PC-9 (cell line): ENCODE measurements around the gene HPCAL1. TPM values are rescaled to one million over a fixed set of nuclear protein-coding genes. Genes with fewer than 3 reads are reported as not detected.

Source experiments
- BruUV-seq: library from RNA; stranded (reverse); fragments of 400-500 nt; replicated peaks from 2 replicates; lab custom pipeline; 2021; lab: Mats Ljungman, UMichigan
- CTCF ChIA-PET: fragments of 300-600 bp; sonication (Branson Sonifier 250); formaldehyde crosslinking; loops from one replicate; lab custom pipeline; 2022; ENCODE audit warnings: antibody characterized with exemption; lab: Charles Lee
- POLR2A ChIA-PET: fragments of 300-600 bp; sonication (Branson Sonifier 250); formaldehyde crosslinking; loops from one replicate; lab custom pipeline; 2022; ENCODE audit warnings: antibody characterized with exemption; ENCODE audit not compliant: unreplicated experiment; lab: Charles Lee
- DNase-seq, 2 experiments: peaks; one replicate each; pipeline versions ENCODE4 v3.0.0 to v3.0.0-alpha.2; 2015 to 2022; ENCODE audit warnings: mixed read lengths in 1 of 2
- H2AFZ ChIP-seq: fragments of 200-600 bp; sonication (generic); 2 replicates; pipeline ENCODE4 v1.8.1; 2017; ENCODE audit warnings: antibody characterized with exemption
- H3F3A ChIP-seq: fragments of 200-600 bp; sonication (generic); 2 replicates; pipeline ENCODE4 v1.8.1; 2017; ENCODE audit warnings: antibody characterized with exemption, mild to moderate bottlenecking, low read depth; ENCODE audit not compliant: insufficient read depth
- H3K27ac ChIP-seq: fragments of 200-600 bp; sonication (generic); 2 replicates; pipeline ENCODE4 v1.6.1; 2016; ENCODE audit warnings: mixed run types
- H3K27me3 ChIP-seq: fragments of 200-600 bp; sonication (generic); 2 replicates; pipeline ENCODE4 v1.6.1; 2016; ENCODE audit warnings: low read depth, mixed run types; ENCODE audit not compliant: insufficient read depth
- H3K36me3 ChIP-seq: fragments of 200-600 bp; sonication (generic); 2 replicates; pipeline ENCODE4 v1.6.1; 2016; ENCODE audit warnings: low read depth, mixed run types
- H3K4me1 ChIP-seq: fragments of 200-600 bp; sonication (generic); replicated peaks from 2 replicates; pipeline ENCODE4 v1.6.1; 2016; ENCODE audit warnings: mixed run types; ENCODE audit not compliant: insufficient read depth
- H3K4me2 ChIP-seq: fragments of 200-600 bp; sonication (generic); 2 replicates; pipeline ENCODE4 v1.6.1; 2017; ENCODE audit warnings: mixed run types
- H3K4me3 ChIP-seq: fragments of 200-600 bp; sonication (generic); 2 replicates; pipeline ENCODE4 v1.6.1; 2016; ENCODE audit warnings: mixed run types
- H3K79me2 ChIP-seq: fragments of 200-600 bp; sonication (generic); 2 replicates; pipeline ENCODE4 v1.6.1; 2017; ENCODE audit warnings: low read depth, mixed run types
- H3K9me2 ChIP-seq: fragments of 200-600 bp; sonication (generic); 2 replicates; pipeline ENCODE4 v1.8.1; 2017; ENCODE audit warnings: mild to moderate bottlenecking; ENCODE audit not compliant: insufficient read depth
- H3K9me3 ChIP-seq: fragments of 200-600 bp; sonication (generic); 2 replicates; pipeline ENCODE4 v1.8.1; 2016; ENCODE audit warnings: low read depth; ENCODE audit not compliant: insufficient read depth
- H4K20me1 ChIP-seq: fragments of 200-600 bp; sonication (generic); 2 replicates; pipeline ENCODE4 v1.8.1; 2017; ENCODE audit not compliant: insufficient read depth
- CTCF ChIP-seq: fragments of 200-600 bp; sonication (generic); conservative IDR thresholded peaks from 2 replicates; pipeline ENCODE4 v1.6.1; 2017; ENCODE audit warnings: mixed run types, antibody characterized with exemption, mild to moderate bottlenecking, moderate library complexity
- EZH2 ChIP-seq: fragments of 200-600 bp; sonication (generic); IDR thresholded peaks from 2 replicates; pipeline ENCODE4 v1.8.0; 2017; ENCODE audit warnings: antibody characterized with exemption, low read depth
- intact Hi-C: fragments of 100-400 bp; cut with micrococcal nuclease; formaldehyde crosslinking; loops from one replicate; pipeline ENCODE4 v1.10.0; 2022; ENCODE audit not compliant: unreplicated experiment
- total RNA-seq: library from RNA; stranded (reverse); gene quantifications from 2 replicates; pipeline ENCODE4 v1.2.3, GENCODE V29; 2021

The HPCAL1 gene
- total RNA-seq, 1 experiment from 2014 or later, result 105 TPM

DNA sequence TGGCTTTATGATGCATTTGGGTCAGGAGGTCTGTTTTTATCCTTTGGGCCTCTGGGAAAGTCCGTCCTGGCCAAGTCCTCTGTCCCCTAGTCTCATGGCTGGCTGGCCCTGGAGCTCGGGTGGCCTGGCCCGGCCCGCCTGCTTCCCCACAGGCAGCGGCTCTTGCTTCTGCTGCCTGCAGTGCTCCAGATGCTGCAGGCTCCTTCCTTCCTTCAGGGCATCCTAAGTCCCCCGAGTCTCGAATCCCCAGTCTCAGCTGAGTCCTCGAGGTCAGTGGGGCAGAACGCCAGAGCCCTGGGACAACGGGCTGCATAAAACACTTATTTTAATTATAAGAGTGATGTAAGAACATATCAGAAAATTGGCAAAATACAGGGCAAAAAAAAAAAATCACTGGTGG lies 71.2 kb downstream of the HPCAL1 start:
- no peaks in the 10 kb centered on the region for H3K27me3 ChIP-seq
- POLR2A ChIA-PET, result no interaction called here
- H3K79me2 ChIP-seq, result peaks cover 100% of the 10 kb centered on the region
- TF ChIP-seq CTCF (no peak), EZH2 (no peak)
- no peak overlapping the region for H2AFZ ChIP-seq
- CTCF ChIA-PET, result no interaction called here
- H4K20me1 ChIP-seq, result peaks cover 79% of the 10 kb centered on the region
- no peak overlapping the region for H3K4me3 ChIP-seq
- H3K4me1 ChIP-seq, result no peaks in the 10 kb centered on the region
- BruUV-seq, result no TSS peak
- H3K27ac ChIP-seq, result no peak overlapping the region
- no peaks in the 10 kb centered on the region for H3K9me2 ChIP-seq
- no peaks in the 10 kb centered on the region for H3K9me3 ChIP-seq
- intact Hi-C loops, result no loop called here
- H3F3A ChIP-seq, result peaks cover 32% of the 10 kb centered on the region; the same call in 1 of the 2 replicates
- no peak for DNase-seq
- H3K36me3 ChIP-seq, result no peaks in the 10 kb centered on the region
- H3K4me2 ChIP-seq, result no peak overlapping the region

- Histone ChIP-seq H3F3A (peaks cover 38% of the 10 kb centered on the region; the same call in 1 of the 2 replicates), H3K9me3 (no peaks in the 10 kb centered on the region), H3K4me1 (no peaks in the 10 kb centered on the region), H2AFZ (no peak overlapping the region), H3K9me2 (no peaks in the 10 kb centered on the region), H3K4me3 (no peak overlapping the region), H3K27ac (no peak overlapping the region), H3K36me3 (no peaks in the 10 kb centered on the region), H4K20me1 (peaks cover 79% of the 10 kb centered on the region), H3K4me2 (no peak overlapping the region), H3K27me3 (no peaks in the 10 kb centered on the region), H3K79me2 (peaks cover 100% of the 10 kb centered on the region)
- CTCF ChIA-PET, result no interaction called here
- intact Hi-C loops, result no loop called here
- POLR2A ChIA-PET, result no interaction called here
- no peak for TF ChIP-seq EZH2
- no peak for TF ChIP-seq CTCF
- no peak for DNase-seq
- no TSS peak for BruUV-seq
Measured at GRCh38 chr2:10374362-10374943, 71.7 kb downstream of the HPCAL1 start.

DNA sequence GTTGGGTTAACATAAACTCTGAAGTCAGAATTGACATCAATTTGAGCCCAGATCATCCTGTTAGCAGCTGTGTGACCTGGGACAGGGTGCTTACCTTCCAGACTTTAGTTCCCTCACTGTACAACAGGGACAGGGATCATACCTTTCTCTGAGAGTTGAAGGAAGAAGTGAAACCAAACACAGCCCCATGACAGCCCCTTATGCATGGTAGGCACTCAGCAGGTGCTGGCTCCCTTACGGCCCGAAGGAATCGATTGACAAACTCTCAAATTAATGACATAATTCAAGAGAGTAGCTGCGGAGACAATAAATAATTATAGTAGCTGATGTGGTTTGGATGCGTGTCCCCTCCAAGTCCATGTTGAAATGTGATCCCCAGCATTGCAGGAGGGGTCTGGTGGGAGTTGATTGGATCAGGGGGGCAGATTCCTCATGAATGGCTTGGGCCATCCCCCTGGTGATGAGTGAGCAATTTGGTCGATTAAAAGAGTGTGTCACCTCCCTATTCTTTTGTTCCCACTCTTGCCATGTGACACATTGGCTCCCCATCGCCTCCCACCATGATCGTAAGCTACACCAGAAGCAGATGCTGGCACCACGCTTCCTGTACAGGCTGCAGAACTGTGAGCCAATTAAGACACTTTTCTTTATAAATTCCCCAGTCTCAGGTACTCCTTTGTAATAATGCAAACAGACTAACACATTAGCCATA lies 73.0 kb downstream of the HPCAL1 start:
- intact Hi-C loops, result no loop called here
- Histone ChIP-seq H3K27ac (no peak overlapping the region), H4K20me1 (peaks cover 79% of the 10 kb centered on the region), H3K4me2 (no peak overlapping the region), H3K9me2 (no peaks in the 10 kb centered on the region), H3K79me2 (peaks cover 100% of the 10 kb centered on the region), H2AFZ (no peak overlapping the region), H3K4me1 (no peaks in the 10 kb centered on the region), H3K36me3 (no peaks in the 10 kb centered on the region), H3K27me3 (no peaks in the 10 kb centered on the region), H3F3A (peaks cover 42% of the 10 kb centered on the region; the same call in 1 of the 2 replicates), H3K4me3 (no peak overlapping the region), H3K9me3 (no peaks in the 10 kb centered on the region)
- no peak for TF ChIP-seq CTCF
- no peak for TF ChIP-seq EZH2
- BruUV-seq, result no TSS peak
- ChIA-PET CTCF (no interaction called here), POLR2A (no interaction called here)
- no peak for DNase-seq
